GM12801 (cell line): ENCODE results near the gene UBE2L5.

Source experiments
- TF ChIP-seq, protein P1 (sequence below): IDR thresholded peaks from one replicate; pipeline ENCODE4 v1.5.1; 2011; ENCODE audit warnings: control low read depth; ENCODE audit not compliant: insufficient read length; ENCODE audit errors: extremely low read depth

UBE2L5 gene

DNA sequence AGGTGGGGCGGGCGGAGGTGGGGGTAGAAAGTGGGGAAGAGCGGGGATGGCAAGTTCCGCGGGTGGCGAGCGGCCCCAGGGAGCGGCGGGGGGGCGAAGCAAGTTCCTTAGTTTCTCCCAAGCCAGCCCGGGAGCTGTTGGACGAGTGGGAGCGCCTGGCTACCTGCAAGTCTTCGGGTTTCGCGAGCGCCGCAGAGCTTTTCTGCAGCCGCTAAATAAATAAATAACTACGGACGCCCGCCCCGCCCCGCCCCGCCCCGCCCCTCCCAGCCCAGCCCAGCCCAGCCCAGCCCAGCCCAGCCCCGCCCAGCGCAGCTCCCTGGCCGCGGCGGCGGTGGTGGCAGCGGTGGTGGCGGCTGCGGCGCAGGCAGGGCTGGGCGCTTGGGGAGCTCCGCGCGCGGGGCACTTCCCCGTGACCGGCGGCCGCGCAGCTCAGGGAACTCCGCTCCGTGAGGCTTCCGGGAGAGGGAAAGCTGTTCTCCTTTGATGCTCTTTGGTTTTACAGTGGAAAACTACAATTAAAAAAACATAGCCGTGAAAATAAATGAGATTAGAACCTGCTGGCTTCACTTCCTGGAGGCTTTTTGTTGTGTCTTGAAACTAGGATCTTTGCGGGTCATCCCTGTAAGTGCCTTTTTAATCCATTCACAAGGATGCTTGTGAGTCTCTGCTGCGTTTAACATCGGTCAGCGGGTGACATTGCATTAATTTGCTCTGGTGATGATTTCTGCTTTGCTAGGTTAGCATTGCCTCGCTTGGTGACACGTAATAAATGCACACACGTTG is at the start of gene UBE2L5:
Gene UBE2L5, plus strand, starts transcription at position 440 of the 786 bp plus-strand sequence. CDS start 5,498 bp downstream, outside the sequence.
- TF ChIP-seq, protein P1, sequence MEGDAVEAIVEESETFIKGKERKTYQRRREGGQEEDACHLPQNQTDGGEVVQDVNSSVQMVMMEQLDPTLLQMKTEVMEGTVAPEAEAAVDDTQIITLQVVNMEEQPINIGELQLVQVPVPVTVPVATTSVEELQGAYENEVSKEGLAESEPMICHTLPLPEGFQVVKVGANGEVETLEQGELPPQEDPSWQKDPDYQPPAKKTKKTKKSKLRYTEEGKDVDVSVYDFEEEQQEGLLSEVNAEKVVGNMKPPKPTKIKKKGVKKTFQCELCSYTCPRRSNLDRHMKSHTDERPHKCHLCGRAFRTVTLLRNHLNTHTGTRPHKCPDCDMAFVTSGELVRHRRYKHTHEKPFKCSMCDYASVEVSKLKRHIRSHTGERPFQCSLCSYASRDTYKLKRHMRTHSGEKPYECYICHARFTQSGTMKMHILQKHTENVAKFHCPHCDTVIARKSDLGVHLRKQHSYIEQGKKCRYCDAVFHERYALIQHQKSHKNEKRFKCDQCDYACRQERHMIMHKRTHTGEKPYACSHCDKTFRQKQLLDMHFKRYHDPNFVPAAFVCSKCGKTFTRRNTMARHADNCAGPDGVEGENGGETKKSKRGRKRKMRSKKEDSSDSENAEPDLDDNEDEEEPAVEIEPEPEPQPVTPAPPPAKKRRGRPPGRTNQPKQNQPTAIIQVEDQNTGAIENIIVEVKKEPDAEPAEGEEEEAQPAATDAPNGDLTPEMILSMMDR: no peak

DNA sequence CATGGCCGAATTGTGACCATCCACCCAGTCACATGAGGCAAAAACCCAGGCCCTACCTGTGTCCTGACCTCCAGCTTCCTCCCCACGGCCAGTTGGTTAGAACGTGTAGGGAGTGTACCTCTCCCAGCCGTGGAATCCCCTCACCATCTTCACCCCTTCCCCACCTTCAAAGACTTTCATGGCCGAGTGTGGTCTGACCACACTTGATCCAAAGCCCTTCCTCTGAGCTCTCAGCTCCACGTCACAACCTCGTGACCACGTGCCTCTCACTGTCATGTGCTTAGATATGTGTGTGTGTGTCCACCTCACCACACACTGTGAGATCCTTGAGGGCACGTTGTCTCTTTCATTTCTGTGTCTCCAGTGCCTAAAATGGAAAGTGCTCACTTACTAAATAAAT is 48.6 kb upstream of the UBE2L5 start:
- TF ChIP-seq, protein P1: no peak

DNA sequence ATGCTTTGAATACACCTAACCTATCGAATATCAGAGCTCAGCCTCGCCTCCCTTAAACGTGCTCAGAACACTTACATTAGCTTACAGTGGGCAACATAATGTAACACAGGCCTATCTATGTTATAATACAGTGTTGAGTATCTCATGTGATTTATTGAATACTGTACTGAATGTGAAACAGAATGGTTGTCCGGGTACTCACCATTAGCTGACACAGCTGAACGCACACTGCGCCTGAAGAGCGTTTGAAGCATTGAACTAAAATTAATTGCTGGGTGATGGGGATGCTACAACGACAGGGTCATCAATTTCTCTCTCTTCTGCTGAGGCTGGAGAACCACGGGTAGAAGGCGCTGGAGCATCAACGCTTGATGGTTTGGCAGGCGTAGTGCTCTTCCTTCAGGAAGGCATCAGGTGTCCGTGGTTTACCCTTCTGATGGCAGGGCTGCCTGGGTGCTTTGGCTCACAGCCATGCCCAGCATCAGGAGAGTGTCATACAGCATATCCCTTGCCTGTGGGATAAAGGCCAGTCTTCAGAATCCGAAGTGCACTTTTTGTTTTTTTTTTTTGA is 46.9 kb upstream of the UBE2L5 start:
- TF ChIP-seq, protein P1: no peak

DNA sequence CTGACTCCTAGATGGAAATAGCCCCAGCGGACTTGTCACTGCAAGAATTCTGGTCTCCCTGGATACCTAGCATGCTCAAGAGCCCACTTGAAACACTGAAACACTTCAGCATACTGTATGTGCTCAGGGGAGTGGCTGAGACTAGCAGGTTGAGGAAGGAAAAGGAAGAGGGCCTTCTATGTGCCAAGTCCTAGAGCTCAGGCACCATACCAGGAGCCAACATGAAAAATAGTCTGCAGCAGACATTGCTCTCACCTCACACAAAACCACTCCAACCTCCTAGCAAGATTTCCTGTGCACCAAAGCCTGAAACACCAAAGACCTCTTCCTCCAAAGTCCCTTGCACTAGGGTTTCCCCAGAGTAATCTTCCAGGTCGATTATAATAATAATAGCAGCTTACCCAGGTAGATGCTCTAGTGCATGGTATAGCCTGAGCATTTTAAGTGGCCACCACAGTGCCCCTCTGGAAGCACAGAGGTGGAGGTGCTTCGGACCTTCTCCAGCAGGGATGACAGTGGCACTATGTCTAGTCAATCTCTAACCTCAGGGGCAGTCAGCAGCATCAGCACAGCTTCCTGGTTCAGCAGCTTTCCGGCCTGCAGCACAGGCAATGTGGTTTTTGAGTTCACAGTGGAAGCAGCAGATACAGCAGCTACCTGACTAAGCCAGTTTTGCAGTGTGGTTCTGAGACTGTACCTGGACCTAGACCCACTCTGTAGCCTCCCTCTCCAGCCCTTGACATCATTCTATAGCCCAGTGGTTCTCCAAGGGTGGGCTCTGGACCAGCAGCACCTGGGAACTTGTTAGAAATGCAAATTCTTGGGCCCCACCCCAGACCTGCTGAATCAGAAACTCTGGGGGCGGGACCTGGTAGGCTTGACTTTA is 45.6 kb upstream of the UBE2L5 start:
- TF ChIP-seq, protein P1: no peak

DNA sequence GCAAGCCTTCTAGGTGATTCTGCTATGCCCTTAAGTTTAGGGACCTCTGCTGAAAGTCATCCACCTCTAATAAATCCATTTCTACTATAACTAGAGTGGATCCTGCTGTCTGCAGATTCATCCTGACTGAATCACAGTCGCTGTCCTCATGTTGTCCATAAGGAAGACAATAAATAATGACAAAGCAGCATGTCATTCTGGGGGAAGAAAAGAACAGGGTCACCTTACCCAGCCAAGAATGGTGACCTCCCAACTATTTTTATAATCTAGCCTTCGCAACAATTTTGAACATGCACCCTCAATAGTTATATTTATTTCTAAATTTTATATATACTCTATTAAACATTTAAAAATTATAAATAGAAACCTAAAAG is 45.0 kb upstream of the UBE2L5 start:
- TF ChIP-seq, protein P1: no peak

DNA sequence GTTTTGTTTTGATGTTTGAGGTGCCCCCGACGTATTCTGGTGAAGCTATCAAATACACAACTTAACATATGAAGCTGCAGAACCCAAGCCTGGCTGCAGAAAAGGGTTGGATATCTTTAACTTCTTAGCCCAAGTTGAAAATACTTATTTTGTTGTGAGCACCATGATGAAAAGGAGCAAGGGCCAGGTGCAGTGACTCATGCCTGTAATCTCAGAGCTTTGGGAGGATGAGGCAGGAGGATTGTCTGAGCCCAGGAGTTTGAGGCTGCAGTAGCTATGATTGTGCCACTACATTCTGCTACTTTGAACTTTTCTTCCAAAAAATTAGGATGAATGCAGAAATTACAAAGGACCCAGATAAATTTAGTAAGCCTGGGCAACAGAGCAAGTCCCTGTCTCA is 44.1 kb upstream of the UBE2L5 start:
- TF ChIP-seq, protein P1: no peak

DNA sequence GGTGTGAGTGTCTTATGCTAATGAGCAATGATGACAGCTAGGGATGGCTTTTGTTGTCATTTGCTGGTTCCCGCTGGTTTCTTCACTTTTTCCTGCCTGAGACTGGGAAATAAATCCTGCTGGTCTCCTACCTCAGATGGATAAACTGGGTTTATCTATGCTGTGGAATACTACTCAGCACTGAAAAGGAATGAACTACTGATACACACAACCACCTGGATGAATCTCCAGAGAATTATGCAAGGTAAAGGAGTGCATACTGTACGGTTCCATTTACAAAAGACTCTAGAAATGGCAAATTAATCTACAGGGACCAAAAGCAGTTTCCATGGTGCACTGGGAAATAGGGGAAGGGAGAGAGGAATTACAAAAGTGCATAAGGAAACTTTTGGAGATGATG is 41.2 kb upstream of the UBE2L5 start:
- TF ChIP-seq, protein P1: no peak
